Fibroblast of skin of back (primary cell): ENCODE results near the gene CEP350.
"Not testable (repeated sequence)": the region's sequence is repeated elsewhere in the genome, so short reads cannot be mapped to it uniquely, and the experiment has no call there.

Source experiments
- DNase-seq: peaks from one replicate; pipeline ENCODE4 v3.0.0-alpha.2; 2013

CEP350 gene

DNA sequence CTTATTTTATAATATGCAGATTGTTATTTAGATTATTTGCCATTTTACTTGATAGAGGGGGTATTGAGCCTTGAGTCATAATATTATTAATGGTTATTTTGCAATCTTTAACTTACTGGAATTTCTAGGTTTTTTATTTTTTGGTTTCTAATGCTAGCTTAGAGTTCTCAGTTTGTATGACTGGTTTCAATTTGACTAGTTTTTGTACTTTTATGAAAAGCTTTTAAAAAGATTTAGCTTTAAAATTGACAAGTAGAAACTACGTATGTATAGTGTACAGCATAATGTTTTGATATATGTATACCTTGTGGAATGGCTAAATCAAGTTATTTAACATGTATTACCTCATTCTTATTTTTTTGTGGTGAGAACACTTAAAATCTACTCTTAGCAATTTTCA, 41.5 kb downstream of the CEP350 start:
- no peak for DNase-seq

DNA sequence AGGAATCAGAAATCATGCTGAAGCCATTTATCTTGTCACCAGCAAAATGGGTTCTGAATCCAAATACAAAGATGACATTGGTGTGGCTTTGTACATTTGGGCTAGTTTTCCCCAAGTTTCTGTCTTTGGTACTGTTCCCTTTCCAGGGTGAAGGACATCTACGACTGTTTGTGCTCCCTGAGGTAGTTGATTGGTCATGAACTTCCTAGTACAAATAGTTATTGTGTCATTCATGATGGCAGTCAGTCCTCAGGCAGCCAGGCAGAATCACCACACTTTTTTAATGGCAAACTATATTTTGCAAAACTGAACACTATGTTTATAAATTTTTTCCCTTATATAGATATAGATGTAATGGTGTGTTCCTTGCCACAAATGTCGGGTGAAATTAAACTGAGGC, 46.0 kb downstream of the CEP350 start:
- no peak for DNase-seq

GRCh38 chr1:180002437-180002836, 47.8 kb downstream of the CEP350 start:
- DNase-seq, result peak; percentile 47

DNA sequence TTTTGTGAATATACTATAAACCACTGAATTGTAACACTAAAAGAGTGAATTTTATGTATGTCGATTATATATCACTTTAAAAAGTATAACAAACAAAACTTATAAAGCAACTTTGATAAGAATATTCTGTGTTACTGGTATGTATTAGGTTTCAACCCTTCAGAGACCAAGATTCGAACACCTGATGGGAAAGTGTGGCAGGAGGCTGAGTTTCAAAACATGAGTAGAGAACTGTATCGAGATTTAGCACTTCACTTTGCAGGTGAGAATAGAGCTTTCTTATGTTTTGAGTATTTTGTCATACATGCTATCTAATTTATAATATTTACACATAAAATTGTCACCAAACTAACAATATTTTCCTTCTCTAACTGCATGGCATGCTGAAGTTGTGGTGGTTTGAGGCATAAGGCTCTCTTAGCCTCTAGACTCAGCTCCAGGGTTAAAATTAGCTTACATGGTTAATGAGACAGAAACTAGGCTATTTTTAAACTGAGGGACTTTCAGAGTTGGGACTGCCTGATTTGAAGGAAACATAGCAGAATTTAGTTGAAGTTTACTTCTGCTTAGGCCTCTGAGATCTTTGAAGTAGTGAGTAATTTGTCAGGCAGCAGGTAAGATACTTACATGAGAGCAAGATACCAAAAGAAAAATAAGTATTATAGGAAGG, 48.6 kb downstream of the CEP350 start:
- no peak for DNase-seq

DNA sequence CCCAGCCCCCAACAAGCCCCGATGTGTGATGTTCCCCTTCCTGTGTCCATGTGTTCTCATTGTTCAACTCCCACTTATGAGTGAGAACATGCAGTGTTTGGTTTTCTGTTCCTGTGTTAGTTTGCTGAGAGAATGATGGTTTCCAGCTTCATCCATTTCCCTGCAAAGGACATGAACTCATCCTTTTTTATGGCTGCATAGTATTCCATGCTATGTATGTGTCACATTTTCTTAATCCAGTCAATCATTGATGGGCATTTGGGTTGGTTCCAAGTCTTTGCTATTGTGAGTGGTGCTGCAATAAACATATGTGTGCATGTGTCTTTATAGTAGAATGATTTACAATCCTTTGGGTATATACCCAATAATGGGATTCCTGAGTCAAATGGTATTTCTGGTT, 52.2 kb downstream of the CEP350 start:
- DNase-seq, result not testable (repeated sequence)

- DNase-seq, result no peak
Measured at GRCh38 chr1:180020017-180020416, 65.4 kb downstream of the CEP350 start.

GRCh38 chr1:180026556-180026955, 71.9 kb downstream of the CEP350 start:
- DNase-seq, result peak; percentile 54

DNA sequence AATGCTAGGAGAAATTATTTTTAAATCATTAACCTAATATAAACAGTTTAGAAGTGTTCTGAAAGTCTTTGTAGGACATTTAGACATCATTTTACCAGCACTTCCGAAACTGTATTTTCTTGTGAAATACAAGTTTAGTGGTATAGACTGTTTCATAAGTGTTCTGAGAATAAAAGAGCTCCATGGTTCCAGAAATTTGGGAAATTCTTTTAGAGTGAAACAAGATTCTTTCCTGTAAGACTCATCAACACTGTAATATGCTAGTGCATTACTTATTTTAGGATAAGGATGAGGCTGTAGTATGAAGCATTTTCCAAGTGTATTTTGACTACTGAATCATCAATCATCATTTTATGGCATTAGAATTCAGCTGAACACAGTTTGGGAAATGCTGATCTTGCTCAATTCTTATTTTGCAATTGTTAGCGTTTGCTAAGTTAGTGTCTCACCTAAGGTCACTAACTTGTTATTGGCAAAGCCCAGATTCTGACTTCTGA, 73.4 kb downstream of the CEP350 start:
- DNase-seq, result peak; percentile 87

DNA sequence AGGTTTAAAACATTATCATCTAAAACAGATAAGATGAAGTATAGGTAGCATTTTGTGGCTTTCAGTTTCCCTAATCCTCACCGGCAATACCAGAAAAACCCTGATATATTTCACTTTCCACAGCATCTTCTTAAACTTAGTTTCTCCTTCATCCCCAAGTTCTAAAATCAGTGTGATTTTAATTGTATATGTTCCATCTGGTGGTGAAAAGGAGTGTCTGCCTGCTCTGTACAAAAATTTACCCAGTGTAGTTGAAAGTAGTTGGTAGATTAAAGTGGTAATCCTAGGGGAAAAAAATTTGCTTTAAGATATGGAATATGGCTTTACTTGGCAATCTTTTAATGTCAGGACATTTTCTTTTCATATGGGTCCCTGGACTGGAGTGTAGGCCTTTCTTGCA, 74.3 kb downstream of the CEP350 start:
- no peak for DNase-seq

GRCh38 chr1:180029524-180030135, 75.0 kb downstream of the CEP350 start:
- no peak for DNase-seq

- no peak for DNase-seq
Measured at GRCh38 chr1:180031664-180032063, 77.1 kb downstream of the CEP350 start.

- no peak for DNase-seq
Measured at GRCh38 chr1:180033390-180033789, 78.8 kb downstream of the CEP350 start.

GRCh38 chr1:180040034-180040433, 85.4 kb downstream of the CEP350 start:
- peak; percentile 75 for DNase-seq

DNA sequence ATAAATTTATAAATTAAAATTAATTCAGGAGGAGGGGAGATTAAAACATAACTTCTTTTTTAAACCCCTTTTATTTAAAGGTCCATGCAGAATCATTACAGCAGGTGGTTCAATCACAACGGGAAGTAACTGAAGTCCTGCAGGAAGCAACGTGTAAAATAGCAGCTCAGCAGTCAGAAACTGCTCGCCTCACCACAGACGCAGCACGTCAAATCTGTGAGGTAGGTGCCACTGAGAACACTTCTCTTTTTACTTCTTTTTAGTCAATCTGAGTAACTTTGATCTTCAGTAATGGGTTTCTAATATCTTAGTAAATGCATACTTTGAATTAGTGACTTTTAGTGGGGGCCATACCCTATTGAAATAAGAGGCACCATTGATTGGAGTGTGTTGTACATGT, 87.0 kb downstream of the CEP350 start:
- DNase-seq, result no peak

DNA sequence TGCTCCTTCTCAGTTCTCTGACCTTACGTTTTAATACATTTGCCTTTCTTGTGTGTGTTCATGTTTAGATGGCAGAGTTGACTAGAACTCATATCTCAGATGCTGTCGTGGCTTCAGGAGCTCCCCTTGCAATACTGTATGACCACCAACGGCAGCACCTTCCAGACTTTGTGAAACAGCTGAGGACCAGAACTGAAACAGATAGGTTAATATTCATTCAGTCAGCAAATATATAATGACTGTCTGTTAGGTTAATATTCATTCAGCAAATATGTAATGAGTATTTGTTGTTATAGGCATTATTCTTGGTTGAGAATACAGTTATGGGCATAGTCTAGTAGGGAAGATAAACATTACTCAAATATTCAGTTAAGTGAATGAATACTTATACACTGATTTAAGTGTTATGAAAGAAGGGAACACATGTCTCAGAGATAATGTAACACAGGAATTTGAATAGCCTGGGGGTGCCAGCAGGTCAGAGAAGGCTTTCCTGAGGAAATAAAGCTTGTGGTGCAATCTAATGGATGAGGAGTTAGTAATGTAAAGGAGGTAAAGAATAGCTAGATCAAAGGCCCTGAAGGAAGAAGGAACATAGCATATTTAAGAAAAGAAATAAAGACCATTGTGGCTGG, 88.5 kb downstream of the CEP350 start:
- peak; percentile 93 for DNase-seq

DNA sequence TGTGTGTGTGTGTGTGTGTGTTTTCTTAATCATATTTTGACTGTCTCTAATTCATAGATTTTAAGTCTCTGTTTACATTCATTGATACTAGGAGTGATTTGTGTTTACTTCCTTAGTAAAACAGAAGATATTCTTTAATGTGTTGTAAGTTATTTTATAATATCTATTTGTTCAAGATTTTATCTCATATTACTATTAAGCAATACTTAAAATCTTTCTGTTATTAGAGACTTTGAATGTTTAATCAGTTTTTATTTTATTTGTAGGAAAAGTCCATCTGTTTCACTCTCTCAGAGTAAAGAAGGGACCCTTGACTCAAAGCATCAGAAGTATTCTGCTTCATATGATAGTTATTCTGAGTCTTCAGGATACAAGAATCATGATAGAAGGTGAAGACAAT, 89.2 kb downstream of the CEP350 start:
- DNase-seq, result no peak

DNA sequence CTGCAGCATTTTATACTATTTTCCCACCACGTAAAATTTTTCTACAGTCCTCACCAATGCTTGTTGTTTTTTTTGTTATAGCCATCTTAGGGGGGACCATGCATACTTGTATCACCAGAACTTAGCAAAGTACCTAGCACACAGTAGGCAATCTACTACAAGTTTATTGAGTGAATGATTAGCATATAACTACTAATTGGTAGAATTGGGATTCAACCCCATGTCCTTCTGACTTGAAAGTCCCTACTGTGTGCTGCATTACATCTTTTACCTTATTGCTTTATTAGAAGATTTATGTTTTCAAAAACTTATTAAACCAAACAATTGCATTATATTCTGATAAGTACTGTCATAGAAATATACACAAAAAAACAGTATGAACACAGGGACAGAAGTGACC, 92.1 kb downstream of the CEP350 start:
- DNase-seq, result no peak

GRCh38 chr1:180053594-180054567, 99.3 kb downstream of the CEP350 start:
- DNase-seq, result no peak

DNA sequence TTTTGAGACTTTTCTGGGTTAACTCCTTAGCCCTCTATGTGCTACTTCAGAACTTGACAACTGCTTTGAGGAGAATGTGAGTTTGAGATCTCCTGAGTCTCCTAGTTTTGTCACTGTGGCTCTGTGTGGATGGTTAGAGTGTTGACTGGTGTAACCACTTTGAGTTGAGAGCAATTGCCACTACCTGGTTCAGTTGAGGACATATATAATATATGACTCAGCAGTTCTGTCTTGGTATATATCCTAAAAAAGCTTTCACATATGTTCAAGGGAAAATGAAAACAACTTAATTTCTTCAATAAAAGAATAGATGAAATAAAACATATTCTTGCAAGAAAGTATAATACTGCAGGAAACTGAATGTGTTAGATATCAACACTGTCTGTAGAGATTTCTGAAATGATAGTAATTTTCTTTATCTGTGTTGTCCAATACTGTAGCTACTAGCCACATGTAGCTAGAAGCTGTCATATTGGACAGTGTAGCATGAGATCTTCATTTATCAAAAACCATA, 103.3 kb downstream of the CEP350 start:
- DNase-seq, result peak; percentile 20

- DNase-seq, result no peak
Measured at GRCh38 chr1:180061019-180061418, 106.4 kb downstream of the CEP350 start.

GRCh38 chr1:180062452-180062971, 107.9 kb downstream of the CEP350 start:
- DNase-seq, result no peak

DNA sequence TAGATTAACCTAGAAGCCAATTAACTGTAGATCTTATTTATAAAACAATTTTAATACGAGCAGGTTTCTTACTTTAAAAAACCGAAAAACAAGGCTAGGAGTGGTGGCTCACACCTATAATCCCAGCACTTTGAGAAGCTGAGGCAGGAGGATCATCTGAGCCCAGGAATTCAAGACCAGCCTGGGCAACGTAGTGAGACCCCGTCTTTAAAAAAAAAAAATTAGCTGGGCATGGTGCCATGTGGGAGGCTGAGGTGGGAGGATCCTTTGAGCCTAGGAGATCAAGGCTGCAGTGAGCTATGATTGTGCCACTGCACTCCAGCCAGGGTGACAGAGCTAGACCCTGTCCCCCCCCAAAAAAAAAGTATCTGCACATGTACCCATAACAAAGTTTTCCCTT, 110.8 kb downstream of the CEP350 start:
- DNase-seq, result no peak
